Effector CD8-positive, alpha-beta T cell (primary cell): Measurements from ENCODE around the gene CFAP97.

Experiments
- DNase-seq: peaks from one replicate; lab custom pipeline; 2025; lab: John Stamatoyannopoulos, UW

CFAP97 gene

GRCh38 chr4:185109736-185110135, 94.1 kb downstream of the CFAP97 start:
- DNase-seq, result no peak
